HepG2 (cell line): ENCODE results near the gene MAMSTR. TPM values are rescaled to one million over a fixed set of nuclear protein-coding genes. Genes with fewer than 3 reads are reported as not detected.

ENCODE experiments used
- BHLHE40 ChIP-seq: IDR thresholded peaks from 2 replicates; pipeline ENCODE4 v1.6.1; 2011; ENCODE audit warnings: low read length, improper control_type of control experiment
- FOSL1 ChIP-seq: sonication (generic); formaldehyde crosslinking; IDR thresholded peaks from 2 replicates; pipeline ENCODE4 v1.9.0; 2021; ENCODE audit warnings: missing genetic modification reagents, borderline replicate concordance
- IRF2 ChIP-seq: IDR thresholded peaks from 2 replicates; pipeline ENCODE4 v1.6.1; 2018; ENCODE audit warnings: missing genetic modification reagents, missing compliant biosample characterization
- KAT8 ChIP-seq: IDR thresholded peaks from 2 replicates; pipeline ENCODE4 v1.6.1; 2016; ENCODE audit warnings: missing genetic modification reagents, missing compliant biosample characterization
- NR2F6 ChIP-seq, 2 experiments: IDR thresholded peaks; 2 replicates each; pipeline ENCODE4 v1.6.1; 2016; ENCODE audit warnings: antibody characterized with exemption in 1 of 2, mild to moderate bottlenecking in 1 of 2
- PBX2 ChIP-seq: IDR thresholded peaks from 2 replicates; pipeline ENCODE4 v1.6.1; 2016; ENCODE audit warnings: control low read depth
- POGZ ChIP-seq: sonication (generic); formaldehyde crosslinking; IDR thresholded peaks from 2 replicates; pipeline ENCODE4 v1.4.0; 2020; ENCODE audit warnings: mild to moderate bottlenecking, missing genetic modification reagents
- RAD51 ChIP-seq: fragments of 450-650 bp; IDR thresholded peaks from 2 replicates; pipeline ENCODE4 v1.6.1; 2016; ENCODE audit warnings: borderline replicate concordance
- SNAPC2 ChIP-seq: sonication (generic); formaldehyde crosslinking; IDR thresholded peaks from 2 replicates; pipeline ENCODE4 v1.8.1; 2022; ENCODE audit warnings: mild to moderate bottlenecking, missing genetic modification reagents
- SNAPC5 ChIP-seq: sonication (generic); formaldehyde crosslinking; IDR thresholded peaks from 2 replicates; pipeline ENCODE4 v1.8.1; 2023; ENCODE audit warnings: mild to moderate bottlenecking, missing genetic modification reagents, borderline replicate concordance
- SNRNP70 ChIP-seq: fragments of 200-400 bp; formaldehyde crosslinking; IDR thresholded peaks from 2 replicates; pipeline ENCODE4 v1.6.1; 2017; ENCODE audit warnings: mild to moderate bottlenecking, low read depth, low read length, moderate library complexity
- SUZ12 ChIP-seq: fragments of 150-350 bp; IDR thresholded peaks from 2 replicates; pipeline ENCODE4 v1.6.1; 2014; ENCODE audit warnings: low read depth, low read length
- TRIM24 ChIP-seq: sonication (generic); formaldehyde crosslinking; IDR thresholded peaks from 2 replicates; pipeline ENCODE4 v1.8.0; 2022; ENCODE audit warnings: mild to moderate bottlenecking, missing genetic modification reagents
- ZBTB7B ChIP-seq: sonication (generic); formaldehyde crosslinking; IDR thresholded peaks from 2 replicates; pipeline ENCODE4 v1.4.0; 2020; ENCODE audit warnings: missing genetic modification reagents
- ZC3H4 ChIP-seq: sonication (generic); formaldehyde crosslinking; IDR thresholded peaks from 2 replicates; pipeline ENCODE4 v1.4.0; 2020; ENCODE audit warnings: missing genetic modification reagents, borderline replicate concordance
- ZNF10 ChIP-seq: sonication (generic); formaldehyde crosslinking; IDR thresholded peaks from 2 replicates; pipeline ENCODE4 v1.4.0; 2020; ENCODE audit warnings: mild to moderate bottlenecking, low read depth, missing genetic modification reagents, borderline replicate concordance
- ZNF17 ChIP-seq: sonication (generic); formaldehyde crosslinking; IDR thresholded peaks from 2 replicates; pipeline ENCODE4 v1.5.0; 2020; ENCODE audit warnings: mild to moderate bottlenecking, missing genetic modification reagents
- ZNF207 ChIP-seq: fragments of 450-650 bp; IDR thresholded peaks from 2 replicates; pipeline ENCODE4 v1.6.1; 2016; ENCODE audit warnings: antibody characterized with exemption, borderline replicate concordance
- ZNF34 ChIP-seq: sonication (generic); formaldehyde crosslinking; IDR thresholded peaks from 2 replicates; pipeline ENCODE4 v1.4.0; 2020; ENCODE audit warnings: mild to moderate bottlenecking, missing genetic modification reagents, borderline replicate concordance
- ZNF503 ChIP-seq: sonication (generic); formaldehyde crosslinking; IDR thresholded peaks from 2 replicates; pipeline ENCODE4 v1.4.0; 2020; ENCODE audit warnings: missing genetic modification reagents
- ZNF567 ChIP-seq: sonication (generic); formaldehyde crosslinking; IDR thresholded peaks from 2 replicates; pipeline ENCODE4 v1.8.1; 2023; ENCODE audit warnings: mild to moderate bottlenecking, missing genetic modification reagents, borderline replicate concordance
- ZNF737 ChIP-seq: sonication (generic); formaldehyde crosslinking; IDR thresholded peaks from 2 replicates; pipeline ENCODE4 v1.5.0; 2020; ENCODE audit warnings: missing genetic modification reagents, mild to moderate bottlenecking, borderline replicate concordance
- polyA plus RNA-seq, 8 experiments: library from polyadenylated mRNA; depleted of rRNA in 3 of 8; stranded (reverse) in 7 of 8; unstranded in 1 of 8; fragments of >200 nt; fragmentation: Illumina TruSeq in 4 of 8; extraction: Trizol in 4 of 8; gene quantifications; 2 replicates each; pipeline versions ENCODE4 v1.2.1 to v1.2.3, GENCODE V29; 2011 to 2016; ENCODE audit warnings: low read depth in 4 of 8, missing spikeins in 1 of 8, mixed read lengths in 1 of 8; ENCODE audit not compliant: insufficient read depth in 1 of 8
- total RNA-seq, 5 experiments: library from RNA; depleted of rRNA; stranded (reverse); fragments of >200 nt; fragmentation: Illumina TruSeq; extraction: Trizol; gene quantifications; 2 replicates each; pipeline ENCODE4 v1.2.3, GENCODE V29; 2016; ENCODE audit warnings: low read depth in 1 of 5
- TF ChIP-seq, protein P1 (sequence below): sonication (generic); formaldehyde crosslinking; IDR thresholded peaks from 2 replicates; pipeline ENCODE4 v1.9.0; 2021; ENCODE audit warnings: missing genetic modification reagents, mild to moderate bottlenecking, borderline replicate concordance
- TF ChIP-seq, protein P2 (sequence below): sonication (generic); formaldehyde crosslinking; conservative IDR thresholded peaks from 2 replicates; pipeline ENCODE4 v1.5.0; 2020; ENCODE audit warnings: missing genetic modification reagents
- TF ChIP-seq, protein P3 (sequence below): sonication (generic); formaldehyde crosslinking; IDR thresholded peaks from 2 replicates; pipeline ENCODE4 v1.4.0; 2020; ENCODE audit warnings: mild to moderate bottlenecking, low read depth, missing genetic modification reagents

The MAMSTR gene
- total and polyA plus RNA-seq, 2 of the 13 experiments (the other 11 are each of a cell fraction or from before 2014, with no cell fraction given): 2.2 to 2.4 TPM

GRCh38 chr19:48718711-48719231 is 754 bp downstream of the MAMSTR start (continued):
- TF ChIP-seq ZNF503 (CRISPR knock-in tag) (peak; percentile 70; the same call in 1 of the 2 replicates), FOSL1 (CRISPR knock-in tag) (no peak), NR2F6 (IDR thresholded peaks at IDR 0.05) (peak; percentile 84), NR2F6 (CRISPR knock-in tag; IDR thresholded peaks at IDR 0.05) (peak; percentile 88), ZNF737 (no peak), SNRNP70 (no peak), ZNF567 (no peak), BHLHE40 (no peak), KAT8 (CRISPR knock-in tag) (peak; percentile 73), POGZ (CRISPR knock-in tag) (no peak), PBX2 (no peak), SNAPC5 (CRISPR knock-in tag) (no peak), TRIM24 (CRISPR knock-in tag) (no peak), ZNF207 (no peak), IRF2 (peak; percentile 52; the same call in 1 of the 2 replicates), SUZ12 (no peak), ZBTB7B (CRISPR knock-in tag) (peak; percentile 88), ZNF10 (no peak), ZNF34 (CRISPR knock-in tag) (no peak), SNAPC2 (CRISPR knock-in tag) (no peak), ZC3H4 (CRISPR knock-in tag) (no peak), RAD51 (no peak), ZNF17 (no peak)
- TF ChIP-seq, protein P1, sequence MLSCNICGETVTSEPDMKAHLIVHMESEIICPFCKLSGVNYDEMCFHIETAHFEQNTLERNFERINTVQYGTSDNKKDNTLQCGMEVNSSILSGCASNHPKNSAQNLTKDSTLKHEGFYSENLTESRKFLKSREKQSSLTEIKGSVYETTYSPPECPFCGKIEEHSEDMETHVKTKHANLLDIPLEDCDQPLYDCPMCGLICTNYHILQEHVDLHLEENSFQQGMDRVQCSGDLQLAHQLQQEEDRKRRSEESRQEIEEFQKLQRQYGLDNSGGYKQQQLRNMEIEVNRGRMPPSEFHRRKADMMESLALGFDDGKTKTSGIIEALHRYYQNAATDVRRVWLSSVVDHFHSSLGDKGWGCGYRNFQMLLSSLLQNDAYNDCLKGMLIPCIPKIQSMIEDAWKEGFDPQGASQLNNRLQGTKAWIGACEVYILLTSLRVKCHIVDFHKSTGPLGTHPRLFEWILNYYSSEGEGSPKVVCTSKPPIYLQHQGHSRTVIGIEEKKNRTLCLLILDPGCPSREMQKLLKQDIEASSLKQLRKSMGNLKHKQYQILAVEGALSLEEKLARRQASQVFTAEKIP: no peak
- TF ChIP-seq, protein P2, sequence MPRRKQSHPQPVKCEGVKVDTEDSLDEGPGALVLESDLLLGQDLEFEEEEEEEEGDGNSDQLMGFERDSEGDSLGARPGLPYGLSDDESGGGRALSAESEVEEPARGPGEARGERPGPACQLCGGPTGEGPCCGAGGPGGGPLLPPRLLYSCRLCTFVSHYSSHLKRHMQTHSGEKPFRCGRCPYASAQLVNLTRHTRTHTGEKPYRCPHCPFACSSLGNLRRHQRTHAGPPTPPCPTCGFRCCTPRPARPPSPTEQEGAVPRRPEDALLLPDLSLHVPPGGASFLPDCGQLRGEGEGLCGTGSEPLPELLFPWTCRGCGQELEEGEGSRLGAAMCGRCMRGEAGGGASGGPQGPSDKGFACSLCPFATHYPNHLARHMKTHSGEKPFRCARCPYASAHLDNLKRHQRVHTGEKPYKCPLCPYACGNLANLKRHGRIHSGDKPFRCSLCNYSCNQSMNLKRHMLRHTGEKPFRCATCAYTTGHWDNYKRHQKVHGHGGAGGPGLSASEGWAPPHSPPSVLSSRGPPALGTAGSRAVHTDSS: no peak
- TF ChIP-seq, protein P3, sequence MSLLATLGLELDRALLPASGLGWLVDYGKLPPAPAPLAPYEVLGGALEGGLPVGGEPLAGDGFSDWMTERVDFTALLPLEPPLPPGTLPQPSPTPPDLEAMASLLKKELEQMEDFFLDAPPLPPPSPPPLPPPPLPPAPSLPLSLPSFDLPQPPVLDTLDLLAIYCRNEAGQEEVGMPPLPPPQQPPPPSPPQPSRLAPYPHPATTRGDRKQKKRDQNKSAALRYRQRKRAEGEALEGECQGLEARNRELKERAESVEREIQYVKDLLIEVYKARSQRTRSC (CRISPR knock-in tag): no peak
